ENCODE results near the gene KCTD17.

The KCTD17 gene

DNA sequence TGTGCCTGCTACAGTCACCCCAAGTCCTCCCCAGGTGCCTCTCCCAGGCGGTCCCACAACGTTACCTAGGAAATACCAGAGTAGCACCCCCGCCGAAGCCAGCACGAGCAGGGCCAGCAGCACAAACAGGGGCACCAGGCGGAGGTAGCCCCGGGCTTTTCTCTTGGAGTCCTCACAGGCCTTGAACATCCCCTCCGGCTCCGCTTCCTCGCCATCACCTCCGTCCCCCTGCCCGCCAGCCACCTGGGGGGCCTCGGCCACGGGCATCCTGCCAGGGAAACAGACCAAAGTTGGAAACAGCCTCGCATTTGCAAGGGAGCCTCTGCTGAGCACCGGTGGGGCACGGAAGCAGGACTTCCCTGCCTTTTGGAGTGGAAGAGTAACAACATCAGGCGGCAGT, 51.6 kb downstream of the KCTD17 start:
- H3K27me3 ChIP-seq (ENCODE audit: insufficient read depth, low read length, poor library complexity) = no peaks in the 10 kb centered on the region
- H3K9ac ChIP-seq (ENCODE audit: low read depth, low read length) = no peak overlapping the region
- no peak overlapping the region for H3K4me3 ChIP-seq (ENCODE audit: low read depth in 1 of 2, low read length in 2 of 2)
- H3K4me1 ChIP-seq (ENCODE audit: insufficient read depth, low read length) = no peaks in the 10 kb centered on the region
- ATAC-seq (ENCODE audit: insufficient read depth, low read depth) (no peak), DNase-seq (no peak)
- no peaks in the 10 kb centered on the region for H4K20me1 ChIP-seq (ENCODE audit: insufficient read depth, low read length)
- TF ChIP-seq CTCF (IDR thresholded peaks at IDR 0.05; ENCODE audit: borderline replicate concordance, extremely low read depth, low read length, poor library complexity, severe bottlenecking) (no peak), EZH2 (IDR thresholded peaks at IDR 0.05; ENCODE audit: borderline replicate concordance, low read depth, low read length, severe bottlenecking) (no peak)
- H3K4me2 ChIP-seq (ENCODE audit: insufficient read depth, low read length) = no peak overlapping the region
- no peak overlapping the region for H2AFZ ChIP-seq (ENCODE audit: low read depth, low read length)
- H3K79me2 ChIP-seq (ENCODE audit: insufficient read depth, low read length) = no peaks in the 10 kb centered on the region
- no peaks in the 10 kb centered on the region for H3K36me3 ChIP-seq (ENCODE audit: insufficient read depth, low read length)
- no peaks in the 10 kb centered on the region for H3K9me3 ChIP-seq (ENCODE audit: insufficient read depth, low read length, severe bottlenecking)
- no peak overlapping the region for H3K27ac ChIP-seq (ENCODE audit: low read length)

DNA sequence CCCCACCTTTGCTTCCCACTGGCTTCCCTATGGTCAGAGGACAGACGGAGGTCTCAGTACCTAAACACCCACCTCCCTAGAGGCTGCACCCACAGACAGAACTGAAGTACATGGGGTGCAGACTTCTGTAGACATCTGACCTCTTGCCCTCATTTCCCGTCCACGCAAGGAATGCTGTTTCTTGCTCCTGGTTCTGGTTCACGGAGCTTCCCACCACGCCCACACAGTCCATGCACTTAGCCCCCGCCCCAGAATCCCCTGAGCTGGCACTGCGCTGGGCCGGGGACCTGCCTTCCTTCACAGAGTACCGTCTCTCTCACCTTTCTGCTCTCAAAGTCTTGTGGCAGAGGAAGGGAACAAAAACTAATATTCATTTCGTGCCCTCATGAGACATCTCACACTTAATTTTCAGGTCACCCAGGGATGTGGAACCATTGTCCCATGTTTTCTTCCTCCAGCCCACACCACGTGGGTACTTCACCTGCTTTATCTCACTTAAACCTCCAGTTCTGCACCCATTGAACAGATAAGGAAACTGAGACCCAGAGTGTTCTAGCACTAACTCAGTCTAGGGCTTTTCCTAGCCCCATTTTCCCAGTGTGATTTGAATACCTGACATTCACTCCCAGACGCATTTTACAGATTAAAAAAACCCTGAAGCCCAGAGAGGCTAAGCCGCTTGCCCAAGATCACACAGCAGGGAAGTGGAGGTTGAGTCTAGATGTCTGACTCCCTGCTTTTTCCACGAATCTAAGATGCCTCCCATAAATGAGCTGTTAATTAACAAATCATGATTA, 52.3 kb downstream of the KCTD17 start:
- DNase-seq = no peak
- Histone ChIP-seq H3K27ac (ENCODE audit: low read length) (no peak overlapping the region), H3K4me3 (ENCODE audit: low read depth in 1 of 2, low read length in 2 of 2) (no peak overlapping the region), H3K79me2 (ENCODE audit: insufficient read depth, low read length) (no peaks in the 10 kb centered on the region), H3K36me3 (ENCODE audit: insufficient read depth, low read length) (no peaks in the 10 kb centered on the region), H3K4me1 (ENCODE audit: insufficient read depth, low read length) (no peaks in the 10 kb centered on the region), H3K27me3 (ENCODE audit: insufficient read depth, low read length, poor library complexity) (no peaks in the 10 kb centered on the region), H2AFZ (ENCODE audit: low read depth, low read length) (no peak overlapping the region), H3K4me2 (ENCODE audit: insufficient read depth, low read length) (no peak overlapping the region), H4K20me1 (ENCODE audit: insufficient read depth, low read length) (no peaks in the 10 kb centered on the region), H3K9me3 (ENCODE audit: insufficient read depth, low read length, severe bottlenecking) (no peaks in the 10 kb centered on the region), H3K9ac (ENCODE audit: low read depth, low read length) (no peak overlapping the region)
- TF ChIP-seq EZH2 (IDR thresholded peaks at IDR 0.05; ENCODE audit: borderline replicate concordance, low read depth, low read length, severe bottlenecking) (no peak), CTCF (IDR thresholded peaks at IDR 0.05; ENCODE audit: borderline replicate concordance, extremely low read depth, low read length, poor library complexity, severe bottlenecking) (no peak)
- ATAC-seq (ENCODE audit: insufficient read depth, low read depth) = no peak

GRCh38 chr22:37105154-37105553, 53.6 kb downstream of the KCTD17 start:
- Histone ChIP-seq H3K27me3 (ENCODE audit: insufficient read depth, low read length, poor library complexity) (no peaks in the 10 kb centered on the region), H3K4me1 (ENCODE audit: insufficient read depth, low read length) (no peaks in the 10 kb centered on the region), H2AFZ (ENCODE audit: low read depth, low read length) (no peak overlapping the region), H3K4me2 (ENCODE audit: insufficient read depth, low read length) (no peak overlapping the region), H3K9me3 (ENCODE audit: insufficient read depth, low read length, severe bottlenecking) (no peaks in the 10 kb centered on the region), H3K9ac (ENCODE audit: low read depth, low read length) (no peak overlapping the region), H3K4me3 (ENCODE audit: low read depth in 1 of 2, low read length in 2 of 2) (no peak overlapping the region), H3K79me2 (ENCODE audit: insufficient read depth, low read length) (no peaks in the 10 kb centered on the region), H4K20me1 (ENCODE audit: insufficient read depth, low read length) (no peaks in the 10 kb centered on the region), H3K27ac (ENCODE audit: low read length) (no peak overlapping the region), H3K36me3 (ENCODE audit: insufficient read depth, low read length) (no peaks in the 10 kb centered on the region)
- no peak for TF ChIP-seq CTCF (IDR thresholded peaks at IDR 0.05; ENCODE audit: borderline replicate concordance, extremely low read depth, low read length, poor library complexity, severe bottlenecking)
- TF ChIP-seq EZH2 (IDR thresholded peaks at IDR 0.05; ENCODE audit: borderline replicate concordance, low read depth, low read length, severe bottlenecking) = no peak
- no peak for DNase-seq
- no peak for ATAC-seq (ENCODE audit: insufficient read depth, low read depth)
